Skeletal muscle cell (primary cell): ENCODE measurements around the gene PLCG2.
"Not testable (repeated sequence)": the region's sequence is repeated elsewhere in the genome, so short reads cannot be mapped to it uniquely, and the experiment has no call there.

Source experiments
- DNase-seq: peaks from one replicate; pipeline ENCODE4 v3.0.0-alpha.2; 2010; ENCODE audit warnings: low read depth
- H3K4me3 ChIP-seq: 2 replicates; pipeline ENCODE4 v1.5.1; 2011; ENCODE audit warnings: low read depth, mild to moderate bottlenecking, control low read depth, low read length, moderate library complexity

PLCG2 gene

DNA sequence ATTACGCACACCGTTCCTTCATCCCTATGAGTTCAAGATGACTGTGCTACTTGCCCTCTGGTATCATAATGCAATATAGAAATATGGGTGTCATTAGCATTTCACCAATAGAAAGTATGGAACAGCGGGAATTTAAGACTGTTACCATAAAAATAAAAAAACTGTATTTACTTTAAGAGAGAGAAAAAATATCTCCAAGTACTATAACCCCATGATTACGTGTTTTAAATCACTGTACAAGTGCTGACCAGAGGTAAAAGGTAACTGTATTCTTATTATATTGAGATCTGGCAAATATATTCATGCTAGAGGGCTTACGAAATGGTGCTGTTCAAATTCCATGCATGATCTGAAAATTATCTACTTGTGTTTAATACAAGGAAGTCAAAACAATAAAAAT is 226.9 kb downstream of the PLCG2 start:
- no peak overlapping the region for H3K4me3 ChIP-seq
- no peak for DNase-seq

DNA sequence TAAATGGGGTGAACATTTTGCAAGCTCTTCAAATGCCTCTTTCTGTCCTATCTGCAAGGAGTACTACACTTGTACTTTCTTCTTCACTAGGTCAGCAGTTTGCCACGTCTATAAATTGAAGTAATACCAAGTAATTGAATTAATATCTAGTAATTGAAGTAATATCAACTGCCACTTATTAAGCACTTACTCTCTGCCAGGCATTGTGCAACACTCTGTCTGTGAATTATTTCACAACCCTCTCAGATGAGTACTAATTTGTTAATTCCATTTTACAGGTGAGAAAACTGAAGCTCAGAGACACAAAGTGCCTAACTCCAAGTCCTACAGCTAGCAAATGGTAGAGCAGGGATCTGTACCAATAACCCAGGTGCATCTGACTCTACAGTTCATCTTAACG is 228.1 kb downstream of the PLCG2 start:
- no peak for DNase-seq
- no peak overlapping the region for H3K4me3 ChIP-seq

DNA sequence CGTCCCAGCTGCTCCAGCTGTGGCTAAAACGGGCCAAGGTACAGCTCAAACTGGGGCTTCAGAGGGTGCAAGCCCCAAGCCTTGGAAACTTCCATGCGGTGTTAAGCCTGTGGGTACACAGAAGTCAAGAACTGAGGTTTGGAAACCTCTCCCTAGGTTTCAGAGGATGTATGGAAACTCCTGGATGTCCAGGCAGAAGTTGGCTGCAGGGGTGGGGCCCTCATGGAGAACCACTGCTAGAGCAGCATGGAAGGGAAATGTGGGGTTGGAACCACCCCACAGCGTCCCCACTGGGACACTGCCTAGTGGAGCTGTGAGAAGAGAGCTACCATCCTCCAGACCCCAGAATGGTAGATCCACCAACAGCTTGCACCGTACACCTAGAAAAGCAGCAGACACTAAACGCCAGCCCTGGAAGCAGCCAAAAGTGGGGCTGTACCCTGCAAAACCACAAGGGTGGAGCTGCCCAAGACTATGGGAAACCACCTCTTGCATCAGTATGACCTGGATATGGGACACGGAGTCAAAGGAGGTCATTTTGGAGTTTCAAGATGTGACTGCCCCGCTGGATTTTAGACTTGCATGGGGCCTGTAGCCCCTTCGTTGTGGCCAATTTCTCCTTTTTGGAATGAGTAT is 230.0 kb downstream of the PLCG2 start:
- no peak for DNase-seq
- no peak overlapping the region for H3K4me3 ChIP-seq

DNA sequence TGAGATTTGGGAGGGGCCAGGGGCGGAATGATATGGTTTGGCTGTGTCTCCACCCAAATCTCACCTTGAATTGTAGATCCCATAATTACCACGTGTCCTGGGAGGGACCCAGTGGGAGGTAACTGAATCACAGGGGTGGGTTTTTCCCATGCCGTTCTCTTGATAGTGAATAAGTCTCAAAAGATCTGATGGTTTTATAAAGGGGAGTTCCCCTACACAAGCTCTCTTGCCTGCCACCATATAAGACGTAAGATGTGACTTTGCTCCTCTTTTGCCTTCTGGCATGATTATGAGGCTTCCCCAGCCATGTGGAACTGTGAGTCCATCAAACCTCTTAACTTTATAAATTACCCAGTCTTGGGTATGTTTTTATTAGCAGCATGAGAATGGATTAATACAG is 230.7 kb downstream of the PLCG2 start:
- not testable (repeated sequence) for DNase-seq, H3K4me3 ChIP-seq

DNA sequence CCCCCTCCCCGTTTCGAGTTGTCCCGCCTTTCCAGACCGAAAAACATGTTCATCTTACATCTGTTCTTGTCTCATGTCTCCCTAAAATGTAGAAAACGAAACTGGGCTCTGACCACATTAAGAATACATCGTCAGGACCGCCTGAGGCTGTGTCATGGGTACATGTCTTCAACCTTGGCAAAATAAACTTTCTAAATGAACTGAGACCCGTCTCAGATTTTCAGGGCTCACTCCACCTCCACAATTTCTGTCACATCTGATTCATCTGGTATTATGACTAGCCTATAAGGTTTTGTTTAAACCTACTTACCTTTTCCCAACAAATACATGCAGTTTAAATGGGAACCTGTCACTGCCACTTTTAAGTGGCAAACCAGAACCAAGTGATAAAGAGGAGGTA is 231.6 kb downstream of the PLCG2 start:
- H3K4me3 ChIP-seq = no peak overlapping the region
- DNase-seq = no peak

DNA sequence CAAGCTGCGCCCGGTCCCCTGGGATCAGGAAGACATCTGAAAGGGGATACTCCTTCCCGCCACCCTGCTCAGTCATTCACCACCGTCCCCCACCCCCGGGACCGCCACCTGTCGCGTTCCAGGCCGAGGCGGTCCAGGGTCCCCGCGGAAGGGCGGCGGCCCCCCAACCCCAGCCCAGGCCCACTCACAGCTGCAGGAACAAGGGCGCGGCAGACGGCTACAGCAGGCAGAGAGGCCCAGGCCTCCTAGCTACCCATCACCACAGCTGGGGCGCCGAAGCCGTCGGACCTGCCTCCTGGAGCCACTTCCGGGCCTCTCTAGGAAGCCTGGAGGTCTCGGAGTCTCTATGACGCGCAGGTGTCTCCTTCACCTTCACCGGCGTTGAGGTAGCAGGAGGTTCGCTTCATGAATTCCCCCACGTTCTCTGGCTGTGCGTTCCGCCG is 232.1 kb downstream of the PLCG2 start, which contains the start of gene SDR42E1:
Gene SDR42E1 (minus strand): TSS at position 272 of the 443 bp plus-strand sequence. CDS start 10,612 bp downstream, outside the sequence.
- H3K4me3 ChIP-seq = peak within 1 kb of the TSS; percentile 17
- DNase-seq = no peak
